Mesenteric fat pad (tissue), 1 donor: Measurements from ENCODE around the gene IDI1. TPM values are rescaled to one million over a fixed set of nuclear protein-coding genes. Genes with fewer than 3 reads are reported as not detected.
A peak's percentile ranks its signal among the peaks of the same experiment; 100 is the strongest.
"Not testable (repeated sequence)": the region's sequence is repeated elsewhere in the genome, so short reads cannot be mapped to it uniquely, and the experiment has no call there.

Experiments used
- DNase-seq: peaks from one replicate; pipeline ENCODE4 v3.0.0-alpha.2; 2020; ENCODE audit warnings: low spot score
- total RNA-seq: library from RNA; stranded (reverse); fragmentation: NEBNext Ultra II Directional; extraction: Animal tissue kit (Norgen Biotek cat#: 25700); gene quantifications from one replicate; pipeline ENCODE4 v1.2.1, GENCODE V29; 2021
- donor health status: DM: yes; HTN: yes; CAD: no.

IDI1 gene
- total RNA-seq, 1 donor from 2014 or later = 32.3 TPM

DNA sequence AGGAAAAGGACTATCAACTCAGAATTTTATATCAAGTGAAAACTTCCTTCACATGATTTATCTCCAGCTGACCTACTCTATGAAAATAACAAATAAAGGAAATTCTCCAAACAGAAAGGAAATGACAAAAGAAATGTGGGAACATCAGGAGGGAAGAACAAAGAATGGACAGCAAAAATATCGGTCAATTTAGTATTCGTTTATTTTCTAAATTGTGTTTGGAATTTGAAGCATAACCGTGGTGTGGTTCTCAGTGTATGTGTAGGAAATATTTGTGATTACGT, 16.0 kb upstream of the IDI1 start:
- no peak for DNase-seq

- no peak for DNase-seq
Observed at GRCh38 chr10:1063232-1063865, 14.4 kb upstream of the IDI1 start.

GRCh38 chr10:1061930-1062774, 13.2 kb upstream of the IDI1 start:
- DNase-seq = no peak

DNA sequence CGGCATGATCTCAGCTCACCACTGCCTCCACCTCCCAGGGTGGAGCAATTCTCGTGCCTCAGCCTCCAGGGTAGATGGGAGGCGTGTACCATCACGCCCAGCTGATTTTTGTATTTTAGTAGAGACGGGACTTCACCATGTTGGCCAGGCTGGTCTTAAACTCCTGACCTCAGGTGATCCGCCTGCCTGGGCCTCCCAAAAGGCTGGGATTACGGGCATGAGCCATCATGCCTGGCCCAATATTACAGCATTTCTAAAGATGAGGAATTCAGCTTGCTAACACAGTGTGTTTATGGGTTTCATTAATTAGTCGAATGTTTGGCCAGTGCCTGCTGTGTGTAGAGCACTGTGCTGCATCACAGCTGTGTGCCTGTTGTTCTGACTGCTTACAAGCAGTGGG, 11.0 kb upstream of the IDI1 start:
- no peak for DNase-seq

GRCh38 chr10:1058017-1058416, 9.1 kb upstream of the IDI1 start:
- no peak for DNase-seq

DNA sequence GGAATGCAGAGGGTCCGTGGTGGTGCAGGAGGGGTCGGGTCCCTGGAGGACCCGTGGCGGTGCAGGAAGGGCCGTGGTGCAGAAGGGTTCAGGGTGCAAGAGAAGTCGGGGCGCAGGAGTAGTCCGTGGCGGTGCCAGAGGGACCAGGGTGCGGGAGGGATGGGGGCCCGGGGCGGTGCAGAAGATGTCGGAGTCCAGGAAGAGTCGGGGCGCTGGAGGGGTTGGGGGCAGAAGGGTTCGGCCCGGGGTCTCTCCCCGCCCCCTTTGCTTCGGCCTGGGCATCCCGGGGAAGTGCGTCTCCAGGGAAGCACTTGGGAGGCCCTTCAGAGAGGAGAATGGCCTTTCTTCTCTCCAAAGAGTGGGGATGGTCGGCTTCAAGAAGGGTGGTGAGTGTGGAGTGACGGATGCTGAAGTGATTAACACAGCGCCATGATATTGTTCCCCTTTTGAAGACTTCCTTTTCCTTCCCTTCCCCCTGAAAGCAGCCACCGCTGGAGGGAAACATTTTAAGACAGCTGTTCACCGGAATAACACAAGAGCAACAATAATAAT, 8.3 kb upstream of the IDI1 start:
- no peak for DNase-seq

- peak; percentile 96 for DNase-seq
Observed at GRCh38 chr10:1056326-1057105, 7.6 kb upstream of the IDI1 start, which contains the start of gene WDR37. Gene WDR37 (plus strand): TSS chr10:1056385. CDS start chr10:1072156, 15,771 bp downstream.

- DNase-seq = no peak
Observed at GRCh38 chr10:1054684-1055083, 5.8 kb upstream of the IDI1 start.

GRCh38 chr10:1050554-1050953, 1.6 kb upstream of the IDI1 start:
- no peak for DNase-seq

- no peak for DNase-seq
Observed at GRCh38 chr10:1050145-1050544, 1.2 kb upstream of the IDI1 start.

- DNase-seq = no peak
Observed at GRCh38 chr10:1049425-1049958, 573 bp upstream of the IDI1 start.

DNA sequence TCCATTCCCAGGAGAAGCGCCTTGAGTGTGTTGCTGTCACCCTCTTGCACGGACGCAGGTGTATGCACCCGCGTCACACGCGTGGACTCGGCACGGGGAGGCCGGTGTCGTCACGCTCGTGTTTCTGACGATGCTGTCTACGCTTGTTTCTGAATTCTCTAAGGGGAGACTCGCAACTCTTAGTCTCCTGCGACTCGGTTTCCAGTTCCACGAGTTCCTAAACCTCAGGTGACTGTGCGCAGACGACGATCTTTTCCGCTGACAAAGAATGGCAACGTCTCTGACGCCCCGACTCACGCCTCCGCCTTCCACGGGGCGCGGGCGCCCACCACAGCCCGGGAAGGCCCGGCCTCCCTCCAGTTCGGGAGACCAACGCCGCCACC, 579 bp downstream of the IDI1 start:
- DNase-seq = no peak

DNA sequence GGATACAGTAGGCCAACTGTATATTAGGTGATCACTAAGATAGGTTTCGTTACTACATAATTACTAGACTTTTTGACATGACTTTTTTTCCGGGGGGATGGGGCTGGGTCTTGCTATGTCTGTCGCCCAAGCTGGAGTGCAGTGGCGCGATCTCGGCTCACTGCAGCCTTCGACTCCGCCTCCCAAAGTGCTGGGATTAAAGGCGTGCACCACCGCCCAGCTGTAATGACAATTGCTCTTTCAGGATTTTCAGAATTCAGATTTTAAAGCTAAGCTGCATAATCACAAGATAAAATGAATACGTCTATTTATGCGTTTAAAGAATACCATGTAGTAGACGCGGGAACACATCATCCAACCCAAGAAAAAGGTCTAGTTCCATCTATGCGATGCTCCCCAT, 982 bp downstream of the IDI1 start:
- DNase-seq = no peak

DNA sequence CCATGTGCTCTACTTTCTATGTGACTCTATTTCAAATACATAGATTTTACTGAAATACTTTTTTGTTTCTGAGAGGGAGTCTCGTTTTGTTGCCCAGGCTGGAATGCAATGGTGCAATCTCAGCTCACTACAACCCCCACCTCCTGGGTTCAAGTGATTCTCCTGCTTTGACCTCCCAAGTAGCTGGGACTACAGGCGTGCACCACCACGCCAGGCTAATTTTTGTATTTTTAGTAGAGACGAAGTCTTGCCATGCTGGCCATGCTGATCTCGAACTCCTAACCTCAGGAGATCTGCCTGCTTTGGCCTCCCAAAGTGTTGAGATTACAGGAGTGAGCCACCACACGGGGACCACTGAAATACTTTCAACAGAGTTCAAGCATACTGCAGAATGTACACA, 3.5 kb downstream of the IDI1 start:
- no peak for DNase-seq

DNA sequence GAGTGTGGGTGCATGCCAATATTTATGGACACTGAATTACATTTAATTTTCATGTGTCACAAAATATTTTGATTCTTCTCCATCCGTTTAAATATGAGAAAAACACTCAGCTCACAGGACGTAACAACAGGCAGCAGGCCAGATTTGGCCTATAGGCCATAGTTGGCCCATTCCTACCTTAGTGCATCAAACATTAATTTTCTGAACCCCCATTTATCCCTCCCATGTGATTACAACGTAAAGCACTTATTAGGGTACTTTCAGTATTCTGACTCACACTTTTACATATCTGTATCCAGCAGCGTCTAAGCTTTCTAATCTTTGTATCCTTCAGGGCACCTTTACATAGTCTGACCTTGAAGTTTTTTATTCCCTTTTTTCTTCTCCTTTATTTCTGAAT, 4.0 kb downstream of the IDI1 start:
- no peak for DNase-seq

GRCh38 chr10:1044146-1044545, 4.8 kb downstream of the IDI1 start:
- no peak for DNase-seq

DNA sequence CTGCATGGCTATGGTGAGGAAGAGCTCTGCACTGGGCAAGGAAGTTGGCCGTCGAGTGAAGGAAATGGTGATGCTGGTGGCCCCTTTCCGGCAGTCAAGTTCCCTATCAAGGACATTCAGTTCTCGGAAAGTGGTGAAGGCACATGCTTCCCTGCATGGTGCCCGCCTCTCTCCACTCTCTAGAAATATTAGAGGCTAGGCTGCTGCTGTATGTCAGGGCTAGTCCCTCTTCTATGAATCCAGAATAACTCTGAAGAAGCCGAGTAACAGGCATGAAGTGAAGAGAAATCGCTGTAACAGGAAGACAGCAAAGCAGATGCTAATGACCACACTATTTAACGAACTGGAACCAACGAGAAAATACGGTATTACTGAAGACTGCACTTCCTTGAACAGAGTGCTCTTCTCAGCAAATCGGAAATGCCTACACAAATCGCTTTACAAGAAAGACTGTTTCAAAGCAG, 5.4 kb downstream of the IDI1 start:
- DNase-seq = no peak

DNA sequence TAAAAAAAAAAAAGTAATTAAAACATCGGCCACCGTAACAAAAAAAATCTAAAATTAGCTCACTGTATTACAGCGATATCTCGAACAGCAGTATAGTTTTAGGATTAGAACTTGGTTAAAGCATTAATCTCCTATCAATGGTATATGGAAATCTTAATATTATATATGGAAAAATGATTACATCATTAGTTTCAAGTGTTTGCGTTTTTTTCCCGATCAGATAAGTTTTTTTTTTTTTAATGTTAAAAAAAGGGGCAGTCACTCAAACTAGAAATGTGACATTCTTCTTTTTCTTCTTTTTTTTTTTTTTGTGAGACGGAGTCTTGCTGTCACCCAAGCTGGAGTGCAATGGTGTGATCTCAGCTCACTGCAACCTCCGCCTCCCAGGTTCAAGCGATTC, 7.4 kb downstream of the IDI1 start:
- no peak for DNase-seq

DNA sequence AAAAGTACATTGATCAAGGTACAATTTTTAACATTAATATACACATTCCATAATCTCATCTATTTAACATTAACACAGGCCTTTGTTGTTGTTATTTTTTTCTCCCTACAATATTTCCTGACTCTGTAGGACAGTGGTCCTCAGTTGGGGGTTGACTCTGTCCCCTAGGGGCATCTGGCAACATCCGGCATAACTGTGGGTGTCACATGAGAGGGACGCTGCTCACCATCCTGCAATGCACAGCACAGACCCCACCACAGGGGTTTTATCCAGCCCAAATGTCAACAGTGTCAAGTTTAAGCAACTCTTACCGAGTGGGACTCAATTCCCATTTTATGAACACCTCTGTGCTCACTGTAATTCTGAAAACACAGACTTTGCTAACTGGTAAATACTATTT, 8.8 kb downstream of the IDI1 start:
- DNase-seq = no peak

- not testable (repeated sequence) for DNase-seq
Observed at GRCh38 chr10:1038769-1039168, 10.2 kb downstream of the IDI1 start.

- DNase-seq = no peak
Observed at GRCh38 chr10:1037098-1037497, 11.8 kb downstream of the IDI1 start.

GRCh38 chr10:1036341-1036791, 12.6 kb downstream of the IDI1 start:
- DNase-seq = no peak
